Psoas muscle (tissue), 8 donors: ENCODE results near the gene CDC42BPB. TPM values are rescaled to one million over a fixed set of nuclear protein-coding genes. Genes with fewer than 3 reads are reported as not detected.

ENCODE experiments used
- ATAC-seq, 4 donors: fragments of 200-7000 bp; cut with Tn5 transposase; one replicate each; pipeline ENCODE4 v1.9.1; 2020; ENCODE audit warnings: moderate library complexity in 3 of 4, mild to moderate bottlenecking in 2 of 4
- DNase-seq, 2 donors: peaks; one replicate each; pipeline ENCODE4 v3.0.0-alpha.2; 2020
- H3K27ac ChIP-seq: fragments of 200-600 bp; one replicate; pipeline ENCODE4 v1.8.0; 2022
- H3K27me3 ChIP-seq, 3 donors: fragments of 200-600 bp in 1 of 3; one replicate each; pipeline versions ENCODE4 v1.6.1 to v1.8.0; 2013 to 2022; ENCODE audit warnings: low read length in 2 of 3, mild to moderate bottlenecking in 2 of 3, moderate library complexity in 1 of 3; ENCODE audit not compliant: insufficient read depth in 3 of 3
- H3K36me3 ChIP-seq, 2 donors: fragments of 200-600 bp in 1 of 2; one replicate each; pipeline versions ENCODE4 v1.6.1 to v1.8.0; 2013 to 2022; ENCODE audit warnings: low read depth in 1 of 2, mild to moderate bottlenecking in 1 of 2, moderate library complexity in 1 of 2; ENCODE audit not compliant: insufficient read depth in 1 of 2
- H3K4me1 ChIP-seq: fragments of 200-600 bp; one replicate; pipeline ENCODE4 v1.8.0; 2022
- H3K4me3 ChIP-seq: fragments of 200-600 bp; one replicate; pipeline ENCODE4 v1.8.0; 2022; ENCODE audit warnings: mild to moderate bottlenecking
- H3K9me3 ChIP-seq: fragments of 200-600 bp; one replicate; pipeline ENCODE4 v1.8.0; 2022
- WGBS, 3 donors: extraction: QIAGEN DNeasy Blood & Tissue Kit; methylation state at CpG; one replicate each; pipeline versions ENCODE4 v1.1.6 to v1.1.7; 2013; 5-methylcytosine and 5-hydroxymethylcytosine counted together
- intact Hi-C, 2 donors: fragments of 100-400 bp; cut with DNase I; formaldehyde crosslinking; loops; one replicate each; pipeline versions ENCODE4 v1.11.0 to v1.14.2; 2022
- polyA plus RNA-seq, 3 donors: library from polyadenylated mRNA; stranded (reverse); fragments of 200-250 nt; gene quantifications; one replicate each; pipeline ENCODE4 v1.2.3, GENCODE V29; 2013
- total RNA-seq, 4 donors: library from RNA; stranded (reverse); fragmentation: NEBNext Ultra II Directional in 2 of 4; extraction: Animal tissue kit (Norgen Biotek cat#: 25700) in 2 of 4; gene quantifications; one replicate each; pipeline versions ENCODE4 v1.2.1 to v1.2.4, GENCODE V29; 2021 to 2023
- TF ChIP-seq, protein P1 (sequence below): fragments of 200-600 bp; IDR thresholded peaks from one replicate; pipeline ENCODE4 v1.8.0; 2022; ENCODE audit warnings: antibody characterized with exemption
- donor health status: healthy with polysubstance abuse.
- donor health status: DM: no; HTN: no; CAD: no; lungs with moderate emphysema.
- donor health status: Bipolar disorder and iron deficiency.
- donor health status: healthy.
- donor health status: DM: yes; HTN: yes; CAD: no.
- donor health status: DM: no; HTN: no; CAD: no.
- donor health status: DM: no; HTN: no; CAD: no.
- donor health status: DM: yes; HTN: yes; CAD: no.

Gene CDC42BPB
- total and polyA plus RNA-seq, 7 donors = 20.2 to 57.4 (median 40.0) TPM

DNA sequence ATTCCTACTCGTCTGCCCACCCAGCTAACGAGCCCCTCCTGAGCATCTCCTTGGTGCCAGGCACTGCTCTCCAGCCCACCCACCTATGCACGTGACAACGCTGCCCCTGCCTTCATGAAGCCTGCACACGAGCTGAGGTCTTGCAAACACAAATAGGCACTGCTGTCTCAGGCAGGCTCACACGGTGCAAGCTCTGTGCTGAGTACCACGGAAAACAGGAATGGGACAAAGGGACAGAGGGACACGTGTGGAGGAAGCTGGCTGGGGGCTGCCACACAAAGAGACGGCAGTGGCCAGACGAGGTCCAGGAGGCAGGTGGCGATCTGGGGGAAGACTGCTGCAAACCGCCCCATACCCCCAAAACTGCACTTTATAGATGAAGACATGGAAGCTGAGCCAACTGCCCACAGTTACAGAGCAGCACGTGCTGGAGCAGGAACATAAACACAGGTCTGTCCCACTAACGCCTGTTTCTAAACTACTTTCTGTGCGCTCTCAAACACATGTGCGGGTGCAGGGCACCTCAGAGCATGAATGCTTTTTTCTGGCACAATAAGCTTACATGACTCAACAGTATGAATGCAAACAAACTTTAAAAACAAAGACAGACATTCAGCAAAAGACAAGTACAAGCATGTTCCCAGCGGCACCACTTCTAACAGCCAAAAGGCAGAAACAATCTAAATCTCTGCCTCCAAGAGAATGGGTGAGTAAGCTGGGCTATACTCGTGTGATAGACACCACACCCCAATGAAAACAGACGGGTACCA, 70.4 kb downstream of the CDC42BPB start:
- intact Hi-C loops = no loop called here
- TF ChIP-seq, protein P1, sequence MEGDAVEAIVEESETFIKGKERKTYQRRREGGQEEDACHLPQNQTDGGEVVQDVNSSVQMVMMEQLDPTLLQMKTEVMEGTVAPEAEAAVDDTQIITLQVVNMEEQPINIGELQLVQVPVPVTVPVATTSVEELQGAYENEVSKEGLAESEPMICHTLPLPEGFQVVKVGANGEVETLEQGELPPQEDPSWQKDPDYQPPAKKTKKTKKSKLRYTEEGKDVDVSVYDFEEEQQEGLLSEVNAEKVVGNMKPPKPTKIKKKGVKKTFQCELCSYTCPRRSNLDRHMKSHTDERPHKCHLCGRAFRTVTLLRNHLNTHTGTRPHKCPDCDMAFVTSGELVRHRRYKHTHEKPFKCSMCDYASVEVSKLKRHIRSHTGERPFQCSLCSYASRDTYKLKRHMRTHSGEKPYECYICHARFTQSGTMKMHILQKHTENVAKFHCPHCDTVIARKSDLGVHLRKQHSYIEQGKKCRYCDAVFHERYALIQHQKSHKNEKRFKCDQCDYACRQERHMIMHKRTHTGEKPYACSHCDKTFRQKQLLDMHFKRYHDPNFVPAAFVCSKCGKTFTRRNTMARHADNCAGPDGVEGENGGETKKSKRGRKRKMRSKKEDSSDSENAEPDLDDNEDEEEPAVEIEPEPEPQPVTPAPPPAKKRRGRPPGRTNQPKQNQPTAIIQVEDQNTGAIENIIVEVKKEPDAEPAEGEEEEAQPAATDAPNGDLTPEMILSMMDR = no peak
- H3K27ac ChIP-seq = no peak overlapping the region
- no peaks in the 10 kb centered on the region for H3K27me3 ChIP-seq
- no peak overlapping the region for H3K4me3 ChIP-seq
- peaks cover 14% of the 10 kb centered on the region for H3K9me3 ChIP-seq
- H3K36me3 ChIP-seq = peaks cover 0 to 78% of the 10 kb centered on the region in 2 donors
- ATAC-seq (no peak), DNase-seq (peak in 1 of 2 donors; percentile 48)
- WGBS, 3 donors = 95 to 96% (median 95%) methylated on average over 19 of the region's 19 CpGs
- no peaks in the 10 kb centered on the region for H3K4me1 ChIP-seq

DNA sequence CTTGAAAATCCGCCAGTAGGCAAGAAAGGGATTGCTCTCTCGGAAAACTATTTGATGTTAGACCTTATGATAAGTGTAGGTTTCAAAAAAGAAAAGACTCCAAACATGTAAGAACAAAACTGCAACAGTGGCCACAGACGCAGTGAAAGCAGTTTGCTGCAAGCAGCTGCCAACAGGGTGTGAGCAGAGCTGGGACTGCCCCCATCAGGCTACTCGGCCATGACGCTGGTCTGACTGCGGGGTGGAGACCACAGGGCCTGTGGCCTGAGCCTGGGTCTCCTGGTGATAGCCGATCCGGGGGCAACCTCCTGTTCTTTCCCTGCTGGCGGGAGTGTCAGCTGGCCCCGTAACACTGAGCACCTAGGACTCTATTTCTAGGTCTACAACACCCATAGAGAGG, 71.7 kb downstream of the CDC42BPB start:
- Histone ChIP-seq H3K36me3 (peaks cover 0 to 79% of the 10 kb centered on the region in 2 donors), H3K4me1 (no peaks in the 10 kb centered on the region), H3K9me3 (peaks cover 14% of the 10 kb centered on the region), H3K27ac (no peak overlapping the region), H3K27me3 (no peaks in the 10 kb centered on the region), H3K4me3 (no peak overlapping the region)
- no peak for DNase-seq
- intact Hi-C loops = no loop called here
- no peak for ATAC-seq
- 81 to 87% (median 81%) methylated on average over 10 of the region's 10 CpGs for WGBS, 3 donors
- TF ChIP-seq, protein P1 = no peak

DNA sequence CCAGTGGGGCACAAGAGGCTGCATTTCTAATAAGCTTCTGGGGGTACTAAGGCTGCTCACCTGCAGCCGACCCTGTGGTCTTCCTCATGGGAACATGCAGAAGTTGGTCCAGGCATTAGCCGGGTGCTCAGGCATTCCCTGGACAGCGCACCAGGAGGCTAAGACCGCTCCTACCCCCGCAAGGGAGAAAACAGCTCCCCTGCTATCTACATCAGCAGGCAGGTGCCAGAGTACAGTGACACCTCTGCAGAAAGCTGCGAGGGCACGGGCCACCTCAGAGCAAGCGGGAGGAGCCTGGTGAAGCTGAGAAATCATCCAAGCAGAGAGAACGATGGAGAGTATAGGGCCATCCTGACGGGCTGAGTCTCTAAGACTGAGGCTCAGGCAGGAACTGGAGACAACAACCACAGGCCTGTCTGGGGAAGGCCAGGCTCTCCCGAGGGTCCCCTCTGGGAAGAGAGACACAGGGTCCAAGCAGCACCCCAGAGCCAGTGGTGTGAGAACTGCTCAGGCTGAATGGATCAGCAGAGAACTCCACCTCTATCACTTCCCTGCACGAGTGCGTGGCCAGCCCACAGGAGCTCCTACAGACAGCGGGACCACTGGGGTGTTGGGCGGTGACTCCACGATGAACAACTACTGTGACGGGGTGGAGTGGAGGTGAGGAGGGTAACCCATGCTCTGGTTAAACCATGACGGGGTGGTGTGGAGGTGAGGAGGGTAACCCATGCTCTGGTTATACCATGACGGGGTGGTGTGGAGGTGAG, 72.8 kb downstream of the CDC42BPB start:
- Histone ChIP-seq H3K4me3 (no peak overlapping the region), H3K36me3 (peaks cover 0 to 79% of the 10 kb centered on the region in 2 donors), H3K27ac (no peak overlapping the region), H3K9me3 (peaks cover 14% of the 10 kb centered on the region), H3K4me1 (no peaks in the 10 kb centered on the region), H3K27me3 (no peaks in the 10 kb centered on the region)
- TF ChIP-seq, protein P1 = no peak
- intact Hi-C loops = no loop called here
- ATAC-seq (peak in 1 of 4 donors; percentile 24), DNase-seq (no peak)
- WGBS, 3 donors = 92 to 93% (median 93%) methylated on average over 19 of the region's 19 CpGs

DNA sequence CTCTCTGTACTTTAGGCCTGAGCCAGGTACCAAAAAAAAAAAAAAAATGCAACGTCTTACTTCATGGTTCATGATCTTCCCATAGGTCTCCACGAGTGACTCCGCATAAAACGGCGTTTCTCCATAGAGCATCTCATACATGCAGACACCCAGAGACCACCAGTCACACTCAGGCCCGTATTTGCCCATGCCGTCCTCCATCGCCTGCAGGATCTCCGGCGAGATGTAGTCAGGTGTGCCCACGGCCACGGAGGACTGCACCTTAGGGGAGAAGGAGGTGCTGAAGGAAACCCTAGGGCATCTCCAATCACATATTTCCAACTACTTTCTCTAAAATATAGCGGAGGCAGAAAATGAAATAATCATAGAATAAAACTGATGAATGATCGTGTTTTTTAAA, 73.9 kb downstream of the CDC42BPB start:
- H3K4me3 ChIP-seq = no peak overlapping the region
- TF ChIP-seq, protein P1 = no peak
- peaks cover 11% of the 10 kb centered on the region for H3K9me3 ChIP-seq
- H3K4me1 ChIP-seq = no peaks in the 10 kb centered on the region
- WGBS, 3 donors = 91 to 92% (median 92%) methylated on average over 14 of the region's 14 CpGs
- intact Hi-C loops = no loop called here
- no peak for DNase-seq
- H3K27ac ChIP-seq = no peak overlapping the region
- H3K27me3 ChIP-seq = no peaks in the 10 kb centered on the region
- H3K36me3 ChIP-seq = peaks cover 0 to 82% of the 10 kb centered on the region in 2 donors
- no peak for ATAC-seq
